Measurements from ENCODE around the gene TMEM42. TPM values are rescaled to one million over a fixed set of nuclear protein-coding genes. Genes with fewer than 3 reads are reported as not detected.
"Not testable (repeated sequence)": the region's sequence is repeated elsewhere in the genome, so short reads cannot be mapped to it uniquely, and the experiment has no call there.

TMEM42 gene
- total RNA-seq, 1 experiment from 2014 or later: 11.8 TPM

DNA sequence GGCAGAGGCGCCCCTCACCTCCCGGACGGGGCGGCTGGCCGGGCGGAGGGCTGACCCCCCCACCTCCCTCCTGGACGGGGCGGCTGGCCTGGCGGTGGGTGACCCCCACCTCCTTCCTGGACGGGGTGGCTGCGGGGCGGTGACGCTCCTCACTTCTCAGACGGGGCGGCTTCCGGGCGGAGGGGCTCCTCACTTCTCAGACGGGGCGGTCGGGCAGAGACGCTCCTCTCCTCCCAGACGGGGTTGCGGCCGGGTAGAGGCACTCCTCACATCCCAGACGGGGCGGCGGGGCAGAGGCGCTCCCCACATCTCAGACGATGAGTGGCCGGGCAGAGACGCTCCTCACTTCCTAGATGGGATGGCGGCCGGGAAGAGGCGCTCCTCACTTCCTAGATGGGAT is 40.5 kb upstream of the TMEM42 start:
- DNase-seq; H4K8ac ChIP-seq (replicated peaks; ENCODE audit: insufficient read length, low read depth, low read length); H3K4me1 ChIP-seq (ENCODE audit: insufficient read depth, low read length); H3K27ac ChIP-seq (ENCODE audit: insufficient read length, low read depth, low read length); H3K4me1 Mint-ChIP-seq; H3K23me2 ChIP-seq (ENCODE audit: insufficient read length, low read depth, low read length, poor library complexity, severe bottlenecking); H3K9ac ChIP-seq (ENCODE audit: extremely low read depth, insufficient read length, low read length); H2BK15ac ChIP-seq (ENCODE audit: low read depth, low read length); H3K4me2 ChIP-seq (ENCODE audit: insufficient read depth, insufficient read length, low read length); H2AK5ac ChIP-seq (ENCODE audit: insufficient read length, low read length); H2AFZ ChIP-seq (ENCODE audit: low read length); H3K4me3 Mint-ChIP-seq; H3K27me3 Mint-ChIP-seq (ENCODE audit: low read depth); H2BK120ac ChIP-seq (ENCODE audit: low read depth, low read length, poor library complexity, severe bottlenecking); H4K20me1 ChIP-seq (ENCODE audit: control insufficient read depth, insufficient read depth, insufficient read length); H3T11ph ChIP-seq (ENCODE audit: low read length); H3K79me2 ChIP-seq (ENCODE audit: insufficient read depth, low read length); H3K9me3 ChIP-seq (ENCODE audit: control insufficient read depth, low read depth, low read length); H3K27ac Mint-ChIP-seq; H3K56ac ChIP-seq (ENCODE audit: insufficient read length, low read depth, low read length); H3K14ac ChIP-seq (ENCODE audit: insufficient read depth, low read length); H4K91ac ChIP-seq (ENCODE audit: insufficient read length, low read depth, low read length); H3K79me1 ChIP-seq (ENCODE audit: insufficient read depth, low read depth, low read length, poor library complexity, severe bottlenecking); H3K27me3 ChIP-seq (ENCODE audit: insufficient read depth, low read length); H2BK20ac ChIP-seq (ENCODE audit: low read depth, low read length, poor library complexity, severe bottlenecking); H2BK5ac ChIP-seq (ENCODE audit: insufficient read length, low read length); H2BK12ac ChIP-seq (ENCODE audit: insufficient read length, low read depth, low read length); H3K23ac ChIP-seq (ENCODE audit: insufficient read length, low read depth, low read length); H3K18ac ChIP-seq (ENCODE audit: insufficient read length, low read depth, low read length); H3K4ac ChIP-seq (ENCODE audit: low read depth, low read length); H4K5ac ChIP-seq (ENCODE audit: insufficient read length, low read depth, low read length): not testable (repeated sequence)
- Mint-ChIP-seq H3K9me3 (peaks cover 44 to 47% of the 10 kb centered on the region in 2 experiments), H3K36me3 (ENCODE audit: insufficient read depth in 1 of 3, low read depth in 3 of 3) (peaks cover 70 to 86% (median 83%) of the 10 kb centered on the region in 3 experiments)
- WGBS (ENCODE audit: extremely low coverage, insufficient read length, low lambda C conversion rate): no CpG with 5 or more reads among the region's 34 CpGs
